Tibial nerve (tissue), 3 donors: ENCODE results near the gene CTXND1.

Source experiments
- EP300 ChIP-seq, 2 donors: sonication (generic); formaldehyde crosslinking; IDR thresholded peaks; one replicate each; pipeline ENCODE4 v1.6.1; 2017; ENCODE audit warnings: antibody characterized with exemption in 2 of 2, mild to moderate bottlenecking in 1 of 2
- POLR2A ChIP-seq, 2 donors: fragments of 450-650 bp; IDR thresholded peaks; one replicate each; pipeline ENCODE4 v1.6.1; 2017; ENCODE audit warnings: antibody characterized with exemption in 2 of 2, mild to moderate bottlenecking in 2 of 2, moderate library complexity in 2 of 2

- TF ChIP-seq POLR2A (IDR thresholded peaks at IDR 0.05) (no peak), EP300 (IDR thresholded peaks at IDR 0.05) (peak in 1 of 2 donors; percentile 20)
Measured at GRCh38 chr15:80173022-80173759, 78.8 kb downstream of the CTXND1 start.
